ENCODE data around the gene CEBPZOS.

The CEBPZOS gene

GRCh38 chr2:37196320-37197195 is at the start of gene CEBPZOS:
Gene CEBPZOS, plus strand, starts transcription at chr2:37196496. Its CDS starts 3,209 bp downstream, at chr2:37199705.
- peak; percentile 48 for DNase-seq (ENCODE audit: extremely low read depth, low read depth)
- no peak for TF ChIP-seq CTCF (IDR thresholded peaks at IDR 0.05; ENCODE audit: low read depth, low read length)

GRCh38 chr2:37148325-37148724 is 48.0 kb upstream of the CEBPZOS start:
- no peak for TF ChIP-seq CTCF (IDR thresholded peaks at IDR 0.05; ENCODE audit: low read depth, low read length)
- DNase-seq (ENCODE audit: extremely low read depth, low read depth): no peak

GRCh38 chr2:37149626-37150322 is 46.5 kb upstream of the CEBPZOS start:
- TF ChIP-seq CTCF (IDR thresholded peaks at IDR 0.05; ENCODE audit: low read depth, low read length): no peak
- DNase-seq (ENCODE audit: extremely low read depth, low read depth): no peak

- DNase-seq (ENCODE audit: extremely low read depth, low read depth): no peak
- no peak for TF ChIP-seq CTCF (IDR thresholded peaks at IDR 0.05; ENCODE audit: low read depth, low read length)
Observed at GRCh38 chr2:37153224-37153623, 43.1 kb upstream of the CEBPZOS start.

- DNase-seq (ENCODE audit: extremely low read depth, low read depth): no peak
Observed at GRCh38 chr2:37154785-37155184, 41.5 kb upstream of the CEBPZOS start.

GRCh38 chr2:37156071-37156856 is 40.0 kb upstream of the CEBPZOS start:
- no peak for TF ChIP-seq CTCF (IDR thresholded peaks at IDR 0.05; ENCODE audit: low read depth, low read length)
- no peak for DNase-seq (ENCODE audit: extremely low read depth, low read depth)

More at GRCh38 chr2:37154785-37155184, 41.5 kb upstream of the CEBPZOS start:
- no peak for TF ChIP-seq CTCF (IDR thresholded peaks at IDR 0.05; ENCODE audit: low read depth, low read length)

Data from AG09319 (cell line).